Ascending aorta (tissue), 2 donors: Measurements from ENCODE around the gene LTBP1. TPM values are rescaled to one million over a fixed set of nuclear protein-coding genes. Genes with fewer than 3 reads are reported as not detected.

ENCODE experiments used
- DNase-seq, 2 donors: peaks; one replicate each; pipeline ENCODE4 v3.0.0-alpha.2; 2019; ENCODE audit warnings: low spot score in 2 of 2
- H3K27ac ChIP-seq, 2 donors: fragments of 200-600 bp; sonication (generic); one replicate each; pipeline ENCODE4 v1.5.1; 2016 to 2017; ENCODE audit warnings: mild to moderate bottlenecking in 1 of 2
- H3K27me3 ChIP-seq: fragments of 200-600 bp; sonication (generic); one replicate; pipeline ENCODE4 v1.5.1; 2017
- H3K36me3 ChIP-seq, 2 donors: fragments of 200-600 bp; sonication (generic); one replicate each; pipeline ENCODE4 v1.5.1; 2016
- H3K4me1 ChIP-seq, 2 donors: fragments of 200-600 bp; sonication (generic); one replicate each; pipeline ENCODE4 v1.5.1; 2016 to 2017; ENCODE audit warnings: mild to moderate bottlenecking in 1 of 2
- H3K4me3 ChIP-seq, 2 donors: fragments of 200-600 bp; sonication (generic); one replicate each; pipeline ENCODE4 v1.5.1; 2016 to 2017; ENCODE audit warnings: mild to moderate bottlenecking in 1 of 2
- H3K9me3 ChIP-seq, 2 donors: fragments of 200-600 bp; sonication (generic); one replicate each; pipeline ENCODE4 v1.5.1; 2016
- CTCF ChIP-seq, 3 experiments: fragments of 200-600 bp in 2 of 3; fragments of 450-650 bp in 1 of 3; sonication (generic) in 2 of 3; IDR thresholded peaks; one replicate each; pipeline ENCODE4 v1.5.1; 2016 to 2019; ENCODE audit warnings: antibody characterized with exemption in 3 of 3, mild to moderate bottlenecking in 1 of 3, moderate library complexity in 1 of 3
- intact Hi-C: fragments of 100-400 bp; cut with DNase I; formaldehyde crosslinking; loops from one replicate; pipeline ENCODE4 v1.15.1; 2023
- total RNA-seq: library from RNA; depleted of rRNA; stranded (reverse); fragments of >200 nt; gene quantifications from one replicate; pipeline ENCODE4 v1.1.0, GENCODE V29; 2016

LTBP1 gene
- total RNA-seq, 1 donor from 2014 or later = 295 TPM

- DNase-seq = no peak
- Histone ChIP-seq H3K36me3 (no peaks in the 10 kb centered on the region), H3K4me1 (no peaks in the 10 kb centered on the region), H3K27me3 (no peaks in the 10 kb centered on the region), H3K27ac (no peak overlapping the region), H3K9me3 (no peaks in the 10 kb centered on the region), H3K4me3 (no peak overlapping the region)
- intact Hi-C loops = no loop called here
- no peak for TF ChIP-seq CTCF (IDR thresholded peaks at IDR 0.05)
These were observed 43.8 kb downstream of the LTBP1 start for GRCh38 chr2:32990556-32990955.

- Histone ChIP-seq H3K9me3 (peaks cover 0 to 5% of the 10 kb centered on the region in 2 donors), H3K36me3 (no peaks in the 10 kb centered on the region), H3K27ac (no peak overlapping the region), H3K4me3 (no peak overlapping the region), H3K4me1 (no peaks in the 10 kb centered on the region), H3K27me3 (no peaks in the 10 kb centered on the region)
- no peak for DNase-seq
- intact Hi-C loops = no loop called here
- no peak for TF ChIP-seq CTCF (IDR thresholded peaks at IDR 0.05)
These were observed 44.5 kb downstream of the LTBP1 start for GRCh38 chr2:32991091-32991845.

GRCh38 chr2:32993005-32993539 lies 46.3 kb downstream of the LTBP1 start:
- Histone ChIP-seq H3K9me3 (peaks cover 0 to 5% of the 10 kb centered on the region in 2 donors), H3K4me3 (no peak overlapping the region), H3K27me3 (no peaks in the 10 kb centered on the region), H3K36me3 (no peaks in the 10 kb centered on the region), H3K4me1 (no peaks in the 10 kb centered on the region), H3K27ac (no peak overlapping the region)
- intact Hi-C loops = no loop called here
- DNase-seq = no peak
- TF ChIP-seq CTCF (IDR thresholded peaks at IDR 0.05) = no peak

- no peak for TF ChIP-seq CTCF (IDR thresholded peaks at IDR 0.05)
- intact Hi-C loops = no loop called here
- no peak overlapping the region for H3K27ac ChIP-seq
- H3K36me3 ChIP-seq = no peaks in the 10 kb centered on the region
- H3K9me3 ChIP-seq = peaks cover 0 to 5% of the 10 kb centered on the region in 2 donors
- DNase-seq = no peak
- no peak overlapping the region for H3K4me3 ChIP-seq
- no peaks in the 10 kb centered on the region for H3K4me1 ChIP-seq
- H3K27me3 ChIP-seq = no peaks in the 10 kb centered on the region
These were observed 51.0 kb downstream of the LTBP1 start for GRCh38 chr2:32997705-32998104.

GRCh38 chr2:33000986-33001385 lies 54.2 kb downstream of the LTBP1 start:
- Histone ChIP-seq H3K4me1 (no peaks in the 10 kb centered on the region), H3K4me3 (no peak overlapping the region), H3K9me3 (peaks cover 0 to 2% of the 10 kb centered on the region in 2 donors), H3K27ac (no peak overlapping the region), H3K36me3 (no peaks in the 10 kb centered on the region), H3K27me3 (no peaks in the 10 kb centered on the region)
- no peak for DNase-seq
- intact Hi-C loops = no loop called here
- no peak for TF ChIP-seq CTCF (IDR thresholded peaks at IDR 0.05)
